HCT116 (cell line): ENCODE data around the gene LY86.

Experiments
- CEBPB ChIP-seq: IDR thresholded peaks from 2 replicates; pipeline ENCODE4 v1.6.1; 2012; ENCODE audit warnings: low read depth
- EZH2phosphoT487 ChIP-seq: fragments of 200-600 bp; IDR thresholded peaks from 2 replicates; pipeline ENCODE4 v1.6.1; 2018; ENCODE audit warnings: antibody characterized with exemption, borderline replicate concordance
- POLR2A ChIP-seq: IDR thresholded peaks from 2 replicates; pipeline ENCODE4 v1.7.0; 2011; ENCODE audit warnings: borderline replicate concordance; ENCODE audit not compliant: insufficient read depth, insufficient read length; ENCODE audit errors: extremely low read depth
- POLR2AphosphoS5 ChIP-seq: IDR thresholded peaks from 2 replicates; pipeline ENCODE4 v1.6.1; 2011; ENCODE audit warnings: mild to moderate bottlenecking, low read depth, low read length, moderate library complexity
- RAD21 ChIP-seq: IDR thresholded peaks from 2 replicates; pipeline ENCODE4 v1.6.1; 2012; ENCODE audit warnings: low read depth, mild to moderate bottlenecking
- SRF ChIP-seq: IDR thresholded peaks from 2 replicates; pipeline ENCODE4 v1.6.1; 2012; ENCODE audit warnings: low read depth
- TCF7L2 ChIP-seq: IDR thresholded peaks from 2 replicates; pipeline ENCODE4 v1.7.0; 2011; ENCODE audit warnings: borderline replicate concordance, inconsistent platforms; ENCODE audit not compliant: insufficient read depth, insufficient read length; ENCODE audit errors: extremely low read depth
- YY1 ChIP-seq: IDR thresholded peaks from 2 replicates; pipeline ENCODE4 v1.6.1; 2011; ENCODE audit warnings: low read length, low read depth, moderate library complexity, mild to moderate bottlenecking; ENCODE audit not compliant: insufficient replicate concordance; ENCODE audit errors: extremely low read depth
- TF ChIP-seq, protein P1 (sequence below), 3 experiments: fragments of 200-600 bp in 1 of 3; sonication (generic) in 1 of 3; IDR thresholded peaks in 2 of 3; conservative IDR thresholded peaks in 1 of 3; 2 replicates each; pipeline ENCODE4 v1.5.1; 2012 to 2017; ENCODE audit warnings: low read depth in 2 of 3, low read length in 2 of 3, antibody characterized with exemption in 1 of 3, borderline replicate concordance in 1 of 3, control low read depth in 1 of 3, mild to moderate bottlenecking in 1 of 3, mixed read lengths in 1 of 3, mixed run types in 1 of 3, moderate library complexity in 1 of 3; ENCODE audit not compliant: insufficient read depth in 1 of 3

DNA sequence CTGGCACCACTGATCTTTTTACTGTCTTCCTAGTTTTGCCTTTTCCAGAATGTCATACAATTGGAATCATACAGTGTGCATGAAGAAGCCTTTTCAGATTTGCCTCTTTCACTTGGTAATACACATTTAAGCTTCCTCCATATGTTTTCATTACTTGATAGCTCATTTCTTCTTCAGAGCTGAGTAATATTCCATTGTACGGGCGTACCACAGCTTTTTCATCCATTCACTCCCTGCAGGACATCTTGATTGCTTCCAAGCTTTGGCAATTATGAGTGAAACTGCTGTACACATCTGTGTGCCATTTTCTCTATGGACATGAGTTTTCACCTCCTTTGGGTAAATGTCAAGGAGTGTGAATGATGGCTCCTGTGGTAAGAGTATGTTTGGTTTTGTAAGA, 46.2 kb upstream of the LY86 start:
- TF ChIP-seq POLR2A: no peak
- TF ChIP-seq, protein P1, sequence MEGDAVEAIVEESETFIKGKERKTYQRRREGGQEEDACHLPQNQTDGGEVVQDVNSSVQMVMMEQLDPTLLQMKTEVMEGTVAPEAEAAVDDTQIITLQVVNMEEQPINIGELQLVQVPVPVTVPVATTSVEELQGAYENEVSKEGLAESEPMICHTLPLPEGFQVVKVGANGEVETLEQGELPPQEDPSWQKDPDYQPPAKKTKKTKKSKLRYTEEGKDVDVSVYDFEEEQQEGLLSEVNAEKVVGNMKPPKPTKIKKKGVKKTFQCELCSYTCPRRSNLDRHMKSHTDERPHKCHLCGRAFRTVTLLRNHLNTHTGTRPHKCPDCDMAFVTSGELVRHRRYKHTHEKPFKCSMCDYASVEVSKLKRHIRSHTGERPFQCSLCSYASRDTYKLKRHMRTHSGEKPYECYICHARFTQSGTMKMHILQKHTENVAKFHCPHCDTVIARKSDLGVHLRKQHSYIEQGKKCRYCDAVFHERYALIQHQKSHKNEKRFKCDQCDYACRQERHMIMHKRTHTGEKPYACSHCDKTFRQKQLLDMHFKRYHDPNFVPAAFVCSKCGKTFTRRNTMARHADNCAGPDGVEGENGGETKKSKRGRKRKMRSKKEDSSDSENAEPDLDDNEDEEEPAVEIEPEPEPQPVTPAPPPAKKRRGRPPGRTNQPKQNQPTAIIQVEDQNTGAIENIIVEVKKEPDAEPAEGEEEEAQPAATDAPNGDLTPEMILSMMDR (IDR thresholded peaks at IDR 0.05 in 2 of 3, conservative IDR thresholded peaks at IDR 0.05 in 1 of 3; ENCODE audit: borderline replicate concordance in 1 of 3, insufficient read depth in 1 of 3, low read depth in 2 of 3, low read length in 2 of 3): no peak
- TF ChIP-seq YY1: no peak
- no peak for TF ChIP-seq POLR2AphosphoS5
- no peak for TF ChIP-seq CEBPB
- TF ChIP-seq EZH2phosphoT487: no peak
- no peak for TF ChIP-seq TCF7L2
- no peak for TF ChIP-seq SRF
- TF ChIP-seq RAD21: no peak
